Activated gamma-delta T cell treated with Interleukin-2 at 50 U/mL for 16 hours (primary cell): ENCODE measurements around the gene OR52N1.
A peak's percentile ranks its signal among the peaks of the same experiment; 100 is the strongest.

Experiments used
- DNase-seq: peaks from one replicate; pipeline ENCODE4 v3.0.0-alpha.2; 2020

The OR52N1 gene

DNA sequence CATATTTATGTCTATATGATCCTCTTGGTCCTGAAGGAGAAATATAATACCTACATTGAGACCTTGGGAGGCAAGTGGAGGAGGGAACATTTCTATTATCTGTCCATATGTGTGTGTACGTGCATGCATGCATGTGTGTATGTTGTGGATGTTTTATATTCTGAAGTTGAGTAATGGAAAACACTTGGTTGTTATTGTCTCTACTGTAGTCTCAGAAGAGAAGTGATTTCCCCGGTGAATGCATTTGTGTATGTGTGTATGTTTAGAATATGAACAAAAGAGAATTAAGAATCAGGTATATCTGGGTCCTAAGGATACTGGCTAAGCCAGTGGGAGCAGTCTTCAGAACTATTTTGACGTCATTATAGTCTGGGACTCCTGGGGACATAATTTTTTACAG, at the start of gene OR52N1:
TSS of gene OR52N1 (minus strand) at position 101 of the 400 bp plus-strand sequence. CDS start 2,449 bp downstream, outside the sequence.
- no peak for DNase-seq

DNA sequence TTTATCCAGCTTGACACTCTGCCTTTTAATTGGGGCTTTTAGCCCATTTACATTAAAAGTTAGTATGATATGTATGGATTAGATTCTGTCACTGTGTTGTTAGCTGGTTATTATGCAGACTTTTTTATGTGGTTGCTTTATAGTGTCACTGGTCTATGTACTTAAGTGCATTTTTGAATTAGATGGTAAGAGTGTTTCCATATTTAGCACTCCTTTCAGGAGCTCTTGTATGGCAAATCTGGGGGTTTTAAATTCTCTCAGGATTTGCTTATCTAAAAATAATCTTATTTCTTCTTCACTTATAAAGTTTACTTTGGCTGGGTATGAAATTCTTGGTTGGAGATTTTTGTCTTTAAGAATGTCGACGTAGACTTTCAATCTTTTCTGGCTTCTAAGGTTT, 46.6 kb upstream of the OR52N1 start:
- DNase-seq = no peak

DNA sequence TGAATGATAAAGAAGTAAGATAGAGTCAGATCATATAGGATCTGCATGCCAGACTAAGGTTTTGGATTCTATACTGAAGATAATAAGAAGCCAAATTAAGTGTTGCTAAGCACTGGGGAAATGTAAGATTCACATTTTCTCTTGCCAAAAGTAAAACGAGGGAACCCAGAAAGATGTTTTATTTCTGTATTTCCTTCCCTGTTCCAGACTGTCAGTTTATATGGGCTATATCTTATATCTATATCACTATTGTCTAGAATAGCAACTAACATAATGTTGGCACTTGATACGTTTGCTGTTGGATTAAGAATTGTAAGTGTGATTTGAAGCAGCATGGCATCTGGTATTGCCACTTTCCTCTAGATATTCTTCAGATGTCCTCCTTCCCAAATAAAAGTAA, 42.4 kb upstream of the OR52N1 start:
- DNase-seq = no peak

DNA sequence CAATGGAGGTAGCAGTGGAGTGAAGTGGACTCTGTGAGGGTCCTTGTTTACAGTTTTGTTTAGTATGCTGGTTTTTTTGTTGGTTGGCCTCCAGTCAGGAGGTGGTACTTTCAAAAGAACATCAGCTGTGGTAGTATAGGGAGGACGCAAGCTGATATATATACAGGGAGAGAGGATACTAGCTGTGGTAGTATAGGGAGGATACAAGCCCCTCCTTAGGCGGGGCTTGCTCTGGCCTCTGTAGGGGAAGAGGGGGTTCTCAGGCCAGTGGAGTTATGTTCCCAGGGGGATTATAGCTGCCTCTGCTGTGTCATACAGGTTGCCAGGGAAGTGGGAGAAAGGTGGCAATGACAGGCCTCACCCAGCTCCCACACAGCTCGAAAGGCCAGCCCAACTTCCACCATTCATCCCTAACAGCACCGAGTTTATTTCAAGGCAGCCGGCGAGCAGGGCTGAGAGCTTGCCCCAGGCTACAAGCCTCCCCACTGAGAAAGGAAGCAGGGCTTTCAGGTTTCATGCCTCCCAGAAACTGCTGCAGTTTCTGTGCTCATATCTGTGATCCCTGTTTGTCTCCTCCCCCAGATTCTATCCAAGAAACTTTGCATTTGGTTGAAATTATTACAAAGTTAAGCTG, 40.2 kb upstream of the OR52N1 start:
- DNase-seq = no peak

DNA sequence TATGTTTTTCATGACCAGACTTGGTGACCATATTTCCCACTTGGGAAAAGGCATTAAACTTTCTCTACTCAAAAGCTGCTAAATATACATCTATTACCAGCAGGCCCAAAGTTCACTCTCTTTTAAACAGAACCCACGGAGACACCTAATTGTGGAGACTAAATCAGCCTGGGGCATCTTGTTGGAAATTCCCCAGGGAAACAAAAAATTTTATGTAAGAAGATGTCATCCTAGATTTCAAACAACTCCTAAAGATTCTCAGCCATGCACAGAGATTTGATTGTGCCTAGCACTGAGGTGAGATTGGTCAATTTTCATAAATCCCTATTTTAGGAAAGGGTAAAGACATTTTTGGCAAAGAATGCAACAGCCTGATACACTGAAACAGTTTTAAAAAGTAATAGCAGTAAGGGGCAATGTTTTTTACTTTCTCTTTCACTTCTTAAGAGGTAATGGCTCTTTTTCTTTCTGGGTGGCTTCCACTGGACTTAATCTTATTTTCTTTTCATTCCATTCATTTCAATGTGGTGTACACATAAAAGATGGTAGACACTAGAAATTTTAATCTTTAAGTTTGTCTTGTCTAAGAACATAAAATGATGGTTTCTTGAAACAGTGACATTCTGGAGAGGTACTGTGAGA, 27.3 kb upstream of the OR52N1 start:
- no peak for DNase-seq

DNA sequence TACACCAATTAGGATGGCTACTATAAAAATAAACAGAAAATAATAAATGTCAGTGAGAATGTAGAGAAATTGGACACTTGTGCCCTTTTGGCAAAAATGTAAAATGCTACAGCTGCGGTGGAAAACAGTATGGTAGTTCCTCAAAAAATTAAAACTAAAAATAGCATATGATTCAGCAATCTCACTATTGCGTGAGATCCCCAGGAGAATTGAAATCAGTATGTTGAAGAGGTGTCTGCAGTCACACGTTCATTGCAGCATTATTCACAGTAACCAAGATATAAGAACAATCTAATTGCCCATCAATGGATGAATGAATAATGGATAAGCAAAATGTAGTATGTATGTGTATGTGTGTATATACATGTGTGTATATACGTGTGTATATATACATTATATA, 24.5 kb upstream of the OR52N1 start:
- DNase-seq = no peak

DNA sequence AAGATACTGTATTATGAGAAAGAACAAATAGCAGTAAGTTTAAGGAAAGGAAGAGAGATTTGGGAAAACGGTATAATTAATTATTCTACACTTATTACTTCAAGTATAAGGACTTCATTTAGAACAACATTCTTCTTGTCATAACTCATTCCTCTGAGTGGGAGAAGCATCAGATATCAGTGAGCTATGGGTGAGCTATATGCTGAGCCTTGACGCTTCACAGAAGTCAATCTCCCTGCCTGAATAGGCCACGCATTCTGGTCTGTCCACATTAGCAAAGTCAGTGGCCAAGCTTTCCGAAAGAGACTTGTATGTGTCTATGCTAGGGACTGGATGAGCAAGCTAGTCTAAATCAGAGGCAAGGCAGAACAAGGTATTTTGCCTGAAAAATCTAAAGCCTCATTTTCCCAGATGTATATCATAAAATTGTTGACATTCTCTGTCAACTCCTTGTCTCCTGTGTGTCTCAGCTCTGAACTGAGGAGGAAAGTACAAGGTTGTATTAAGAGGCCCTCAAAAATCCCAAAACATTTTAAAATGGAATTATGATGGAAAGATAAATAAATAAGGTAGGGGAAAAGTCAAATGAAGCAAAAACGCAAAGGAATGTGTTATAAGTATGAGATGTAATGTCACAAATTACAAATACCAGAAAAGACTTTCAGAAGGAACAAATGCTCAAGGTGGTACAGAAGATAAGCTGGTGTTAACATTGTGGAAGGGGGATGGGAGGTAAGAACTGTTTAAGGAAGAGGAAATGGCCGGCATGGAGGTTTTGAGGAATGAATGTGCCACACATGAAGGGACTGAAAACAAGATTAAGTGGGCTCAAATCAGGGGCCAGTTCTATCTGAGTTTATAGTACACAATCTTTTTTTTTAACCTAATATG, 19.1 kb upstream of the OR52N1 start:
- no peak for DNase-seq

DNA sequence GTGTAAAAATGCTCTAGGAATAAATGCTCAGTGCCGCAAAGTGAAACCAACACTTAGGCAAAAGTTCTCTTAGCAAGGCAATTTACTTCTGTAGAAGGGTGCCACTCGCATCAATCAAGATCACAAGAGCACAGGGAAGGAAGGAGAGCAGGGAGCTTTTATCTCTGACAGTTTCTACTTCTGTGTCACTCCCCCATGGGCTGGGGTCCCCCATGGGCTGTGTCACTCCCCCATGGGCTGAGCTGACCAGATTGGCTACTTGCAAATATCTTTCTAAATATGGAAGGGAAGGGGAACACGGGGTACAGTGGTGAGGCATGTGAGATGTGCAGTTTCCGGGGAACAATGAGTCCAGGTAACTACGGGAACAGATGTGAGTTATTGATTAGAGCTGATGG, 18.1 kb upstream of the OR52N1 start:
- DNase-seq = no peak

DNA sequence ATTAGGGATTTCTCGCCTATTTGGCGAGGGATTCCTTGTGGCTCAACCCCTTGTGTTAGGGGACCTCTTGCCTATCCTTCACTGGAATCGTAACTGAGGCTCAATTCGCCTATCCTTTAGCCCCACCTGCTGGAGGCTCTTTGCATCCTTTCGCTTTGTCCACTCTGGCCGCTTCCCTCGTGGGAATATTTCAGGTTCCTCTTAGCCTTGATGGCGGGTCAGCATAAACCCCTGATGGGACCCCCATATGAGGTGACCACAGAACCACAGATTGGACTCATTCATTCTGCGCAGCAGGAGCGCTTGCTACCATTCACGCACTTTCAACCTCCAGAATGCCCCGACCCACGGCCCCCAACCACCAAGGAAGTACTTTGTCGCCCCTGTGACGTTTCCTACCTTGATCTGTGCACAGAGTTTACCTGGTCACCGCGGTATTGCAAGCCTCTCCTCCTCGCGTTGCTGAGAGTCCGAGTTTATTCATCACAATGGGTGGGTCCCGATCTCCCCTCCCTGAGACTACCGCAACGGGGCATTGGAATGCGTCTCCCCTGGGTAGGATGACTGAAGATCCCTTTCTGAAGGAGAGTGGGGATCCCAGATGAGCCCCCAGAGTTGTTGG, 17.5 kb upstream of the OR52N1 start, which contains the start of gene OR52N2:
TSS of gene OR52N2 (plus strand) at position 425 of the 622 bp plus-strand sequence. CDS start 11,412 bp downstream, outside the sequence.
- DNase-seq = peak; percentile 66

DNA sequence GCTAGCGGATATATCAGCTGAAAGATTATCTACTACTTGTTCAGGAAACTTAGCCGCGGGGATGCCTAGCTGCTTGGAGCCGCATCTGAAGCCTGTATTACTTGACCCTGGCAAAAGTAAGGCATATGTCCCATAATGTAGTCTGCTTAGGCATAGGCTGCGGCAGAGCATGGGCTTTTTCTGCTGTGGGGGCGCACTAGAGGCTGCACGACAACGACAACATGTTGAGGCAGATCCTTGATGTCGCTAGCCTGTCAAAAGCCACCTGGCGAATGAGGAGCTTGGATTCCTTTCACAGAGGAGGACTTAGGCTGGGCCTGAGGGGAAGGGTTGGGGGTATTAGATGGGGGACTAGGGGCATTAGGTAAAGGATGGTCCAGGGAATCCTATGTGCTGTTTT, 16.5 kb upstream of the OR52N1 start:
- no peak for DNase-seq

DNA sequence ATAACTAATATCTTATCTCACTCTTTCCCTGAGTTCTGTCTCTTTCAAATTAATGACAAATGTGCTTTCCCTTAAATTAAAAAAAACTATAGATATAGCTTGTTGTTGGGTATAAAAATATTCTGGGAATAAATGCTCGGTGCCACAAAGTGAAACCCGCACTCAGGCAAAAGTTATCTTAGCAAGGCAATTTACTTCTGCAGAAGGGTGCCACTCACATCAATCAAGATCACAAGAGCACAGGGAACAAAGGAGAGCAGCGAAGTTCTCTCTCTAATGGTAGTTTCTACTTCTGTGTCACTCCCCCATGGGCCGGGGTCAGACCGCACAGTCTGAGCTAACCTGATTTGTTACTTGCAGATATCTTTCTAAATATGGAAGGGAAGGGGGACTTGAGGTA, 12.9 kb upstream of the OR52N1 start:
- no peak for DNase-seq

DNA sequence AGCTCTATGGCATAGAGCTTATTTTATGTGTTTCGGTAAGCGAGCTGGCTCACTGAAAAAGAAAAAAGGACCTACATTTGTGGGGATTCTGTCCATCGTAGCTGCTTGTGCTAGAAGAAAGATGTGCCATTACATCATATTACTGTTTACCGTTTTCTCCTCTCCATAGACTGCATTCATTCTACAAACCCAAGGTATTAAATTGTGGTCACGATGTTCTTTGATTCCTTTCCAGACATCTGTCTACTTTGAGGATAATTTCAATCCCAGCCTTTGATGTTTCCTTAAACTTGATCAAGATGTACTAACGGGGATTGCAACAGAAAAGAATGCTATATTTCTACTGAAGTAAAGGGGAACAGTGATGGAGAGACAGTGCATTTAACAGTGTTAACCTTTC, 5.5 kb upstream of the OR52N1 start:
- DNase-seq = no peak

DNA sequence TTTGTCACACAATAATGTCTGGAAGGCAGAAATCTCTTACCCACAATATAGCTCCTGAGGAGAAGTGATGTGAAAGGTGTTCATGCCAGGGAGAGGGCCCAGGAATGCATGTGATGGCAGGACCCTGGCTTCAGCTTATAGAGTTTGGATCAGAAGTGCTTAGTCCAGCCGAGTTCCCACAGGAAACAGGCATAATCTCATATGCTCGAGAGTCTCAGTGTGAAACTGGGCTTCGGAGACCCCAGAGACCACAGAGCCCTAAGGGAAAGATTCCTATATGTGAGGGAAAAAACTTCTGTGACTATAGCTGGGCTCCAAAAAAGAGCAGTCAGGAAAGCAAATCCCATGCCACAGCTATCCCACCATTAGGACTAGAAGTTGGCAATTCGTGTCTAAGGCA, 7.8 kb downstream of the OR52N1 start, which contains the start of gene OR52N5:
TSS of gene OR52N5 (minus strand) at position 101 of the 400 bp plus-strand sequence. CDS start 4,721 bp downstream, outside the sequence.
- DNase-seq = no peak

DNA sequence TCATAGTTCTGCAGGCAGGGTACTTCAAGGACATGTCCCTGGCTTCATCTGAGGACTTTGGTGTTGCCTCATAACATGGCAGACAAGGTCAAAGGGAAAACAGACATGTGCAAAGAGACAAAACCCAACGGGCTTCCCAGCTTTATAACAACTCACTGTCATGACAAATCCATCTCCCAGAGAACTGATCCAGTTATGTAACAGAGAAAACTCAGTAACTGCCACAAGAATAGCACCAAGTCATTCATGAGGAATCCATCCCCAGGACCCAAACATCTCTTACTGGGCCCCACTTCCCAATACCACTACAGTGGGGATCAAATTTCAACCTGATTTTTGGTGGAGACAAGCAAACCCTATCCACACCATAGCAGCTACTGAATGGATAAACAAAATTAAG, 24.0 kb downstream of the OR52N1 start:
- DNase-seq = no peak

DNA sequence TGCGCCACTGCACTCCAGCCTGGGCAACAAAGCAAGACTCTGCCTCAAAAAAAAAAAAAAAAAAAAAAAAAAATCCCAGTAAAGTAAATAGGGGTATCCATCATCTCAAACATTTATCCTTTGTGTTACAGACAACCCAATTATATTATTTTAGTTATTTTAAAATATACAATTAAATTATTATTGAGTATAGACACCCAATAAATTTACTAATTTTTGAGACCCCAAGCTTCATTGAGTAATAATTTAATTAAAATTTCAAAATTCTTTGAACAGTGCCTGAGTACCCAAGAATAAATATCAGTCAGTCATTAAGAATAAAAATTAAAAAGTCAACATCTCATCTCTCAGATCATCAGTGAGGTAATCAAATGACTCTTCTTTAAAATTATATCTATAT, 37.1 kb downstream of the OR52N1 start, which contains the start of gene OR52N4:
TSS of gene OR52N4 (plus strand) at position 301 of the 400 bp plus-strand sequence. CDS start 498 bp downstream, outside the sequence.
- DNase-seq = no peak

DNA sequence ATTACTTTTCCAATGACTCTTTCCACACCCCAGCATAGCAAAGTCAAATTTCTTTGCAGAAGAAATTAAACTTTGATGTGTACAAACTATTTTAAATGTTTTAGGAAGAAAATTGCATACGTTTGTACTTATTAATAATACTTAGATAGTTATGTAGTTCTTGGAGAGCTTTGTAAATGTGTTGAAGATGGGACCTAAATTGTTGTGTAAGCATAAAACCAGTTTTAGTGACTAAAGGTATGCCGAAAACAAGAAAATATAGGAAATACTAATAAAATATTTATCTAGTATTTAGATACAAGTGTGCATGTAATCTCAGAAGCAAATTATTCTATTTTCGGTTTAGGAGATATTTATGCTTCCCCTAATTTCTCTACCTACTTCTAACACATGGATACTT, 41.2 kb downstream of the OR52N1 start:
- no peak for DNase-seq

DNA sequence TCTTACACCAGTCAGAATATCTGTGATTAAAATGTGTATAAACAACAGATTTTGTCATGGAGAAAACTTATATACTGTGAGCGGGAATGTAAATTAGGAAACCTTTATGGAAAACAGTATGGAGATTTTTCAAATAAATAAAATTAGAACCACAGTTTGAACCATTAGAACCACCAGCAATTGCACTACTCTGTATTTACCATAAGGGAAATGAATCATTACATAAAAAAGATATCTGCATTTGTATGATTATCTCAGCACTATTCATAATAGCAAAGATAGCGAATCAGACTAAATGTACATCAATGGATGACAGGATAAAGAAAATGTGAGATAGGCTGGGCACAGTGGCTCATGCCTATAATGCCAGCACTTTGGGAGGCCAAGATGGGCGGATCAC, 44.5 kb downstream of the OR52N1 start:
- no peak for DNase-seq

DNA sequence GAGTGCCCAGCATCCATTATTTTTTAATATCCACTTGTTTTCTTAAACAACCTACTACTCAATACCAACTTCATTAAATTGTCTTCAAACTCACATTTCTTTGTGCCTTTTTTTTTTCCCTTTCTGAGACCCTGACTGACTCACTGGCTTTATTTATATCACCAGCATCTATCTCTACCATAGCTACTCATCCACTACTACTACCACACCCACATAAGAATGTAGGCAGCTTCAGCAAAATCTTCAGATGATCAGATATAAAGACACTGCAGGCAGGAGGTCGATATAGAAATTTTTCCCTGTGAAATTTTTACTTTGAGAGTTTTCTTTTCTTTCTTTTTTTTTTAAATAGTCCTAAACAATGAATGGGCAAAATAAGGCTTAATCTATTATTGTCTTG, 52.6 kb downstream of the OR52N1 start:
- DNase-seq = no peak

DNA sequence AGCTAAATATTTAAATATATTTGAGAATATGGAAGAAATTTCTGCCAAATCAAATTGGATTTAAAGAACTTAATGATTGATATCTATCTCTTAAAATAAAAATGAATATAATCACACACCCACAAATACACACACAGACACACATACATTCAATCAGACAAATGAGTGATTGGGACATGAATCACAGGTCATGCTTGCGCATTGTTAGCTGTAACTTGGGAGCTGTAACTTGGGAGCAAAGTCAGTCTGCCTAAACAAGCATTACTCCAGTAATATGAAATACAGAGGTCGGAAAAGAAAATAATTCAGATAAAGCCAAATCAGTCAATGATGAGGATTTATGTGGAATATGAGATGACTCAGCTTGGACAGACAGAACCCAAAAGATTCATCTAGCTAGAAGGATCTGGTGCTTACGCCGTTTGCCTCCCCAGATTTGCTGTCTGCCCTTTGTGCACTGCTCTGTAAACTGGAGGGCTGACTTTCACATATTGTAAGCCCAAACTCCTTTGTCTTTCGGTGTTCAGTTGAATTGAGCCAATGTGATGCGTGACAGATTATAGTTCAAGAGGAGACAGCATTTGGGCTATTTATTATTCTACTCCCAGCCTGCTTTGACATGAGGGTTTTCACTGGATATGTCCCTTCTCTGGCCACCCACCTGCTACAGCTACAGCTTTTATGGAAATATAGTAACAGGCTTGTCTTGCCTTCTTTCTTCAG, 53.2 kb downstream of the OR52N1 start:
- no peak for DNase-seq

DNA sequence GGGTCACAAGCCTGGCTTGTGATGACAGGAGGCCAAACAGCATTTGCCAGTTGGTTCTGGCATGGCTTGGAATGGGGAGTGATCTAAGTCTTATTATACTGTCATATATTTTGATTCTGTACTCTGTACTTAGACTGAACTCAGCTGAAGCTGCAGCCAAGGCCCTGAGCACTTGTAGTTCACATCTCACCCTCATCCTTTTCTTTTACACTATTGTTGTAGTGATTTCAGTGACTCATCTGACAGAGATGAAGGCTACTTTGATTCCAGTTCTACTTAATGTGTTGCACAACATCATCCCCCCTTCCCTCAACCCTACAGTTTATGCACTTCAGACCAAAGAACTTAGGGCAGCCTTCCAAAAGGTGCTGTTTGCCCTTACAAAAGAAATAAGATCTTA, 54.0 kb downstream of the OR52N1 start:
- no peak for DNase-seq
